ENCODE results near the gene PKNOX2. TPM values are rescaled to one million over a fixed set of nuclear protein-coding genes. Genes with fewer than 3 reads are reported as not detected.

PKNOX2 gene, protein sequence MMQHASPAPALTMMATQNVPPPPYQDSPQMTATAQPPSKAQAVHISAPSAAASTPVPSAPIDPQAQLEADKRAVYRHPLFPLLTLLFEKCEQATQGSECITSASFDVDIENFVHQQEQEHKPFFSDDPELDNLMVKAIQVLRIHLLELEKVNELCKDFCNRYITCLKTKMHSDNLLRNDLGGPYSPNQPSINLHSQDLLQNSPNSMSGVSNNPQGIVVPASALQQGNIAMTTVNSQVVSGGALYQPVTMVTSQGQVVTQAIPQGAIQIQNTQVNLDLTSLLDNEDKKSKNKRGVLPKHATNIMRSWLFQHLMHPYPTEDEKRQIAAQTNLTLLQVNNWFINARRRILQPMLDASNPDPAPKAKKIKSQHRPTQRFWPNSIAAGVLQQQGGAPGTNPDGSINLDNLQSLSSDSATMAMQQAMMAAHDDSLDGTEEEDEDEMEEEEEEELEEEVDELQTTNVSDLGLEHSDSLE
- total RNA-seq (2011; cell fraction: chromatin; rRNA removed; ENCODE audit: low replicate concordance), result not detected in 2 replicates
- not detected in 2 replicates for total RNA-seq (2011; cell fraction: nucleolus; rRNA removed)
- not detected in 2 replicates for total RNA-seq (2011; cell fraction: nucleoplasm; rRNA removed)
- total RNA-seq (2014; rRNA removed), result not detected in 2 replicates
- not detected in 2 replicates for total RNA-seq (2014; rRNA removed; fragmentation: Illumina TruSeq; extraction: Trizol)
- not detected in 2 replicates for total RNA-seq (2015; rRNA removed; fragmentation: Illumina TruSeq; extraction: Trizol)
- not detected in 2 replicates for total RNA-seq (2021)
- not detected in 2 replicates for polyA plus RNA-seq (2011; rRNA removed)
- polyA plus RNA-seq (2011; cell fraction: cytosol; rRNA removed), result not detected in 2 replicates
- polyA plus RNA-seq (2011; cell fraction: nucleus; rRNA removed), result not detected in 2 replicates
- 0.01 TPM in 1 of 2 replicates, not detected in the other for polyA plus RNA-seq (2012)
- not detected in 2 replicates for polyA plus RNA-seq (2014; fragmentation: Illumina TruSeq; extraction: Trizol)
- polyA plus RNA-seq (2014; fragmentation: Nextera tagmentation; extraction: Ambion mirVana), result not detected
- polyA plus RNA-seq (2014; rRNA removed), result not detected in 2 replicates
- not detected in 2 replicates for polyA minus RNA-seq (2011; rRNA and poly(A)+ RNA removed)
- not detected in 2 replicates for polyA minus RNA-seq (2011; cell fraction: cytosol; rRNA and poly(A)+ RNA removed)
- polyA minus RNA-seq (2011; cell fraction: nucleus; rRNA and poly(A)+ RNA removed), result not detected in 2 replicates
- percentile 7 among the genes with signal in this experiment for Bru-seq, nascent RNA
- BruChase-seq, experiment 1, labeled RNA remaining after a 2-hour chase, result percentile 3 among the genes with signal in this experiment
- percentile 6 among the genes with signal in this experiment for BruChase-seq, experiment 2, labeled RNA remaining after a 6-hour chase
- long read RNA-seq, experiment 1, result 0 reads
- long read RNA-seq, experiment 2, result 0 reads
- long read RNA-seq, experiment 3, result 0 reads

DNA sequence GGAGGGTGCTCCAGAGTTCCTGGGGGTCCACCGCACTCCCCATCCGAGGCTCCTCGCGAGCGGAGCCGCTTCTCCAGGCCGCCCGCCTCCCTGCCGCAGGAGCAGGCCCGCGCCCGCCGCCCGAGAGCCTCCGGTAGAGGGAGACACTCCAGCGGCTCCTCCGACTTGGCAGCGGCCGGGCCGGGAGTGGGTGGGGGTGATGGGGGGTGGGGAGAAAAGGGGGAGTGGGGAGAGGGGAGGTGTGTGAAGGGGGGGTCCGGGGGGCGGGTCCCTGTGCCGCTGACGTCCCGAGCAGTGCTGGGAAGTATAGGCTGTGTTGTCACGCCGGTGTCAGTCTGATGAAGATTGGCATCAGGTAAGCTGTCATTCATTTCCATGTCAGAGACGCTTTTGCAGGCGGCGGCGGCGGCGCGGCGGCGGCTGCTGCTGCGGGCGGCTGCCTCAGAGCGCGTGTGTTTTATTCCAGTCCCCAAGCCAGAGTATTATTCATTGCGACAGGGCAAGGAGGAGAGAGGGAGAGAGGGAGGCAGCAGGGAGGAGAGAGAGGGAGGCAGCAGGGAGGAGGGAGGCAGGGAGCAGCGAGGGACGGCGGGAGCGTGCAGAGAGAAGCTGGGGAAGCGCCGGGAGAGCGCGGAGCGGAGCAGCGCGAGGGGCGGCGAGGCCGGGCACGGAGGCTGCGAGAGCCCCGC lies at the start of gene PKNOX2:
Gene PKNOX2 (plus strand): TSS at position 330 of the 689 bp plus-strand sequence. CDS start 186,555 bp downstream, outside the sequence.
- BruUV-seq (replicated peaks), result no TSS peak
- 0 out of 2 replicates have a peak within 1 kb of the TSS, but pooled peaks have one; percentile 33 for H2AFZ ChIP-seq (ENCODE audit: low read depth, low read length)
- intact Hi-C loops (cut with micrococcal nuclease) (loop anchor here (10.0 kb wide), 1 partner anchor 180 kb away; no protein-coding TSS in a partner anchor), in situ Hi-C loops (cut with MboI) (loop anchor here (5.0 kb wide), 1 partner anchor 53 kb away; no protein-coding TSS in a partner anchor)
- peaks cover 32 to 42% of the 10 kb centered on the region in 2 experiments; a peak in 4 of 5 replicates for H3K27me3 ChIP-seq (ENCODE audit: control insufficient read depth in 2 of 2, insufficient read depth in 2 of 2, low read length in 2 of 2)
- ATAC-seq (peak; percentile 96), DNase-seq (ENCODE audit: extremely low read depth in 1 of 4, low spot score in 3 of 4) (peak; percentile 48 to 71 (median 67)), FAIRE-seq (no peak)
- no peaks in the 10 kb centered on the region for H3K36me3 ChIP-seq (ENCODE audit: control insufficient read depth, insufficient read depth, low read length)
- no peak within 1 kb of the TSS for H3K4me3 ChIP-seq
- WGBS (ENCODE audit: insufficient coverage, low coverage, missing lambda C conversion rate), result 8% methylated on average over 36 of the region's 58 CpGs
- peak within 1 kb of the TSS in 1 of 2 experiments; percentile 17; a peak in 1 of 4 replicates for H3K9ac ChIP-seq (ENCODE audit: insufficient read depth in 1 of 2, low read depth in 2 of 2, low read length in 2 of 2)
- H4K20me1 ChIP-seq (replicated peaks; ENCODE audit: control insufficient read depth, insufficient read depth, low read length), result no peaks in the 10 kb centered on the region
- no peak within 1 kb of the TSS for H3K27ac ChIP-seq (ENCODE audit: extremely low read depth, low read depth, low read length)
- CTCF ChIA-PET (ENCODE audit: low intra/inter-chr PET ratio), result interaction anchor here (0.7 to 1.6 kb wide), 2 partner anchors 23 to 748 kb away, joined by 3 read pairs; no protein-coding TSS in a partner anchor
- no peaks in the 10 kb centered on the region for H3K79me2 ChIP-seq (ENCODE audit: control insufficient read depth, insufficient read depth, low read length)
- POLR2A ChIA-PET, result no interaction called here
- H3K4me2 ChIP-seq (ENCODE audit: insufficient read depth, low read length), result no peak within 1 kb of the TSS
- no peaks in the 10 kb centered on the region for H3K9me3 ChIP-seq (replicated peaks; ENCODE audit: control insufficient read depth, insufficient read depth, low read depth, low read length)
- peaks cover 0 to 11% of the 10 kb centered on the region in 2 experiments; a peak in 2 of 5 replicates for H3K4me1 ChIP-seq (replicated peaks in 1 of 2; ENCODE audit: control insufficient read depth in 2 of 2, insufficient read depth in 2 of 2, low read length in 2 of 2)
- no peaks in the 10 kb centered on the region for H3K9me1 ChIP-seq (ENCODE audit: control insufficient read depth, insufficient read depth, low read length)
- TF ChIP-seq IRF2 (CRISPR knock-in tag; IDR thresholded peaks at IDR 0.05), result no peak
- no peak for TF ChIP-seq TAL1 (IDR thresholded peaks at IDR 0.05)
- TF ChIP-seq, protein P1, sequence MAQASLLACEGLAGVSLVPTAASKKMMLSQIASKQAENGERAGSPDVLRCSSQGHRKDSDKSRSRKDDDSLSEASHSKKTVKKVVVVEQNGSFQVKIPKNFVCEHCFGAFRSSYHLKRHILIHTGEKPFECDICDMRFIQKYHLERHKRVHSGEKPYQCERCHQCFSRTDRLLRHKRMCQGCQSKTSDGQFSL (CRISPR knock-in tag; IDR thresholded peaks at IDR 0.05), result no peak
- TF ChIP-seq, protein P1 (tag; IDR thresholded peaks at IDR 0.05), result peak in 1 of 2 experiments; percentile 46; a peak in 1 of 4 replicates
- TF ChIP-seq, protein P2, sequence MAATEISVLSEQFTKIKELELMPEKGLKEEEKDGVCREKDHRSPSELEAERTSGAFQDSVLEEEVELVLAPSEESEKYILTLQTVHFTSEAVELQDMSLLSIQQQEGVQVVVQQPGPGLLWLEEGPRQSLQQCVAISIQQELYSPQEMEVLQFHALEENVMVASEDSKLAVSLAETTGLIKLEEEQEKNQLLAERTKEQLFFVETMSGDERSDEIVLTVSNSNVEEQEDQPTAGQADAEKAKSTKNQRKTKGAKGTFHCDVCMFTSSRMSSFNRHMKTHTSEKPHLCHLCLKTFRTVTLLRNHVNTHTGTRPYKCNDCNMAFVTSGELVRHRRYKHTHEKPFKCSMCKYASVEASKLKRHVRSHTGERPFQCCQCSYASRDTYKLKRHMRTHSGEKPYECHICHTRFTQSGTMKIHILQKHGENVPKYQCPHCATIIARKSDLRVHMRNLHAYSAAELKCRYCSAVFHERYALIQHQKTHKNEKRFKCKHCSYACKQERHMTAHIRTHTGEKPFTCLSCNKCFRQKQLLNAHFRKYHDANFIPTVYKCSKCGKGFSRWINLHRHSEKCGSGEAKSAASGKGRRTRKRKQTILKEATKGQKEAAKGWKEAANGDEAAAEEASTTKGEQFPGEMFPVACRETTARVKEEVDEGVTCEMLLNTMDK (IDR thresholded peaks at IDR 0.05; ENCODE audit: borderline replicate concordance, insufficient read depth, low read depth, low read length, poor library complexity, severe bottlenecking), result peak; percentile 83
- TF ChIP-seq, protein P3, sequence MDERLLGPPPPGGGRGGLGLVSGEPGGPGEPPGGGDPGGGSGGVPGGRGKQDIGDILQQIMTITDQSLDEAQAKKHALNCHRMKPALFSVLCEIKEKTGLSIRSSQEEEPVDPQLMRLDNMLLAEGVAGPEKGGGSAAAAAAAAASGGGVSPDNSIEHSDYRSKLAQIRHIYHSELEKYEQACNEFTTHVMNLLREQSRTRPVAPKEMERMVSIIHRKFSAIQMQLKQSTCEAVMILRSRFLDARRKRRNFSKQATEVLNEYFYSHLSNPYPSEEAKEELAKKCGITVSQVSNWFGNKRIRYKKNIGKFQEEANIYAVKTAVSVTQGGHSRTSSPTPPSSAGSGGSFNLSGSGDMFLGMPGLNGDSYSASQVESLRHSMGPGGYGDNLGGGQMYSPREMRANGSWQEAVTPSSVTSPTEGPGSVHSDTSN (CRISPR knock-in tag; IDR thresholded peaks at IDR 0.05; ENCODE audit: low read depth), result peak; percentile 25; the same call in 1 of the 2 replicates
- TF ChIP-seq, protein P3 (tag; conservative IDR thresholded peaks at IDR 0.05; ENCODE audit: low read depth), result peak; percentile 53
